Peyer's patch (tissue), 4 donors: ENCODE data around the gene MGLL. TPM values are rescaled to one million over a fixed set of nuclear protein-coding genes. Genes with fewer than 3 reads are reported as not detected.
"Not testable (repeated sequence)": the region's sequence is repeated elsewhere in the genome, so short reads cannot be mapped to it uniquely, and the experiment has no call there.

Experiments
- DNase-seq, 3 donors: peaks; one replicate each; pipeline ENCODE4 v3.0.0-alpha.2; 2017 to 2019
- H3K27ac ChIP-seq, 4 donors: fragments of 200-600 bp; sonication (generic); one replicate each; pipeline ENCODE4 v1.5.1; 2016 to 2019
- H3K27me3 ChIP-seq, 2 donors: fragments of 200-600 bp; sonication (generic); one replicate each; pipeline ENCODE4 v1.5.1; 2019
- H3K36me3 ChIP-seq, 3 donors: fragments of 200-600 bp; sonication (generic); one replicate each; pipeline ENCODE4 v1.5.1; 2016 to 2019
- H3K4me1 ChIP-seq, 4 donors: fragments of 200-600 bp; sonication (generic); one replicate each; pipeline ENCODE4 v1.5.1; 2016 to 2019
- H3K4me3 ChIP-seq, 4 donors: fragments of 200-600 bp; sonication (generic); 1 replicate in 3 of 4; 2 replicates in 1 of 4; pipeline ENCODE4 v1.5.1; 2016 to 2019; ENCODE audit warnings: mild to moderate bottlenecking in 1 of 4
- H3K9me3 ChIP-seq, 4 donors: fragments of 200-600 bp; sonication (generic); one replicate each; pipeline ENCODE4 v1.5.1; 2016 to 2019; ENCODE audit warnings: mild to moderate bottlenecking in 1 of 4
- CTCF ChIP-seq, 6 experiments: fragments of 450-650 bp in 4 of 6; fragments of 200-600 bp in 2 of 6; sonication (generic) in 1 of 6; IDR thresholded peaks; one replicate each; pipeline ENCODE4 v1.5.1; 2017 to 2019; ENCODE audit warnings: antibody characterized with exemption in 6 of 6, mild to moderate bottlenecking in 3 of 6, moderate library complexity in 1 of 6
- POLR2A ChIP-seq, 2 donors: fragments of 450-650 bp; IDR thresholded peaks; one replicate each; pipeline ENCODE4 v1.5.1; 2017; ENCODE audit warnings: antibody characterized with exemption in 2 of 2, mild to moderate bottlenecking in 2 of 2, moderate library complexity in 2 of 2
- total RNA-seq, 4 donors: library from RNA; depleted of rRNA; stranded (reverse); fragments of >200 nt; gene quantifications; one replicate each; pipeline ENCODE4 v1.1.0, GENCODE V29; 2016

Gene MGLL
- total RNA-seq, 4 donors from 2014 or later: 56.1 to 180 (median 143) TPM

GRCh38 chr3:127687228-127687737 lies 135.0 kb downstream of the MGLL start:
- DNase-seq: no peak
- H3K27me3 ChIP-seq: no peaks in the 10 kb centered on the region
- H3K9me3 ChIP-seq: no peaks in the 10 kb centered on the region
- no peak overlapping the region for H3K4me3 ChIP-seq
- H3K4me1 ChIP-seq: peaks cover 0 to 7% (median 0%) of the 10 kb centered on the region in 4 donors
- H3K36me3 ChIP-seq: peaks cover 0 to 13% (median 0%) of the 10 kb centered on the region in 3 donors
- TF ChIP-seq POLR2A (IDR thresholded peaks at IDR 0.05): no peak
- no peak for TF ChIP-seq CTCF (IDR thresholded peaks at IDR 0.05)
- no peak overlapping the region for H3K27ac ChIP-seq

- Histone ChIP-seq H3K4me3 (no peak overlapping the region), H3K9me3 (no peaks in the 10 kb centered on the region), H3K4me1 (peaks cover 0 to 7% (median 0%) of the 10 kb centered on the region in 4 donors), H3K27me3 (no peaks in the 10 kb centered on the region), H3K36me3 (peaks cover 0 to 7% (median 0%) of the 10 kb centered on the region in 3 donors), H3K27ac (no peak overlapping the region)
- no peak for DNase-seq
- TF ChIP-seq POLR2A (IDR thresholded peaks at IDR 0.05) (no peak), CTCF (IDR thresholded peaks at IDR 0.05) (no peak)
These were observed 135.8 kb downstream of the MGLL start for GRCh38 chr3:127686512-127686894.

- TF ChIP-seq POLR2A (IDR thresholded peaks at IDR 0.05) (no peak), CTCF (IDR thresholded peaks at IDR 0.05) (no peak)
- Histone ChIP-seq H3K27ac (no peak overlapping the region), H3K9me3 (no peaks in the 10 kb centered on the region), H3K4me1 (peaks cover 0 to 7% (median 0%) of the 10 kb centered on the region in 4 donors), H3K27me3 (no peaks in the 10 kb centered on the region), H3K4me3 (no peak overlapping the region), H3K36me3 (peaks cover 0 to 4% (median 0%) of the 10 kb centered on the region in 3 donors)
- DNase-seq: no peak
These were observed 136.4 kb downstream of the MGLL start for GRCh38 chr3:127685708-127686511.

GRCh38 chr3:127684871-127685707 lies 137.2 kb downstream of the MGLL start:
- Histone ChIP-seq H3K9me3 (no peaks in the 10 kb centered on the region), H3K36me3 (no peaks in the 10 kb centered on the region), H3K27ac (no peak overlapping the region), H3K27me3 (no peaks in the 10 kb centered on the region), H3K4me1 (no peaks in the 10 kb centered on the region), H3K4me3 (no peak overlapping the region)
- peak in 2 of 3 donors; percentile 43 to 48 for DNase-seq
- TF ChIP-seq POLR2A (IDR thresholded peaks at IDR 0.05) (no peak), CTCF (IDR thresholded peaks at IDR 0.05) (no peak)

GRCh38 chr3:127682561-127682960 lies 139.8 kb downstream of the MGLL start:
- TF ChIP-seq POLR2A (IDR thresholded peaks at IDR 0.05) (no peak), CTCF (IDR thresholded peaks at IDR 0.05) (no peak)
- peak in 2 of 3 donors; percentile 40 to 43 for DNase-seq
- H3K4me1 ChIP-seq: no peaks in the 10 kb centered on the region
- no peaks in the 10 kb centered on the region for H3K27me3 ChIP-seq
- no peak overlapping the region for H3K4me3 ChIP-seq
- H3K36me3 ChIP-seq: peaks cover 0 to 4% (median 0%) of the 10 kb centered on the region in 3 donors
- H3K9me3 ChIP-seq: no peaks in the 10 kb centered on the region
- no peak overlapping the region for H3K27ac ChIP-seq

GRCh38 chr3:127682175-127682554 lies 140.2 kb downstream of the MGLL start:
- peak in 1 of 3 donors; percentile 22 for DNase-seq
- not testable (repeated sequence) for H3K36me3 ChIP-seq, H3K27ac ChIP-seq, H3K4me3 ChIP-seq, H3K9me3 ChIP-seq, H3K4me1 ChIP-seq, H3K27me3 ChIP-seq
